Fibroblast of skin of left quadriceps (primary cell): ENCODE results near the gene C9orf50.

Experiments
- DNase-seq, 2 experiments: peaks; one replicate each; pipeline ENCODE4 v3.0.0-alpha.2; 2013; ENCODE audit warnings: low read depth in 2 of 2

C9orf50 gene

DNA sequence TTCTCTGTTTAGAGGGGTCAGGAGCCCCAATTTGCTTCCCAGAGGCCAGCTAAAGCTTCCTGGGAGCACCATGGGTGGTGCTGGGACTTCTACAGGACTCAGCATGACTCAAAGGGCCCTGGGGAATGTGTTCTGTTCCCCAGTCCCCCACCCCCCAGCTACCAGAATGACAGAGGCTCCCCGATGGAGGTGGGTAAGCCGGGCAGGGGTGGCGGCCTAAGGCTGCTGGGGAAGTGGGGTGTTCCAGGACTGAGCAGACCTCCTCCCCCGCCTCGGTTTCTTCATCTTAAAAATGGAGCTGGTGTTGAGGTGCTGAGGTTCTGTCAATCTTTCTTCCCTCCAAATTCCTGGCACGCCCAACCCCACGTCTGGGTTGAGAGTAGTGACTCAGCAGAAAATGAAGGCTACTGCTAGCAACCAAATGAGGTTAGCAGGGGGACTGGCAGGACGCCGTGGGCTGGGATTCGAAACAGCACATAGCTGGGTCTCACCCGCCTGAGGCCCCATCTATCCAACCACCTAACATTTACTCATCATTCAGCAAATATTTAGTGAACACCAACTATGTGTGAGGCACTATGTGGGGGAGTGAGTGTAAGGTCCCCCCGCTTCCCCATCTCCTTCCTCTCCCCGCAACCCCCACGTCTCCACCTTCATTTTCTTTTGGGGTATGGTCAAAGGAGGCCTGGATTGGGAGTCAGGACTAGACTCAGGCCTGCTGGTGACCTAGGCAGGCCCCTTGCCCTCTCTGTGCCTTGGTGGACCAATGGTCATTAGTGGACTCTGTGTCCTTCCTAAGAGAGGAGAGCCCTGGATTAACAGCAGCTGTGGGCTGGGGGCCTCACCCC lies 50.2 kb downstream of the C9orf50 start:
- DNase-seq: peak; percentile 92

DNA sequence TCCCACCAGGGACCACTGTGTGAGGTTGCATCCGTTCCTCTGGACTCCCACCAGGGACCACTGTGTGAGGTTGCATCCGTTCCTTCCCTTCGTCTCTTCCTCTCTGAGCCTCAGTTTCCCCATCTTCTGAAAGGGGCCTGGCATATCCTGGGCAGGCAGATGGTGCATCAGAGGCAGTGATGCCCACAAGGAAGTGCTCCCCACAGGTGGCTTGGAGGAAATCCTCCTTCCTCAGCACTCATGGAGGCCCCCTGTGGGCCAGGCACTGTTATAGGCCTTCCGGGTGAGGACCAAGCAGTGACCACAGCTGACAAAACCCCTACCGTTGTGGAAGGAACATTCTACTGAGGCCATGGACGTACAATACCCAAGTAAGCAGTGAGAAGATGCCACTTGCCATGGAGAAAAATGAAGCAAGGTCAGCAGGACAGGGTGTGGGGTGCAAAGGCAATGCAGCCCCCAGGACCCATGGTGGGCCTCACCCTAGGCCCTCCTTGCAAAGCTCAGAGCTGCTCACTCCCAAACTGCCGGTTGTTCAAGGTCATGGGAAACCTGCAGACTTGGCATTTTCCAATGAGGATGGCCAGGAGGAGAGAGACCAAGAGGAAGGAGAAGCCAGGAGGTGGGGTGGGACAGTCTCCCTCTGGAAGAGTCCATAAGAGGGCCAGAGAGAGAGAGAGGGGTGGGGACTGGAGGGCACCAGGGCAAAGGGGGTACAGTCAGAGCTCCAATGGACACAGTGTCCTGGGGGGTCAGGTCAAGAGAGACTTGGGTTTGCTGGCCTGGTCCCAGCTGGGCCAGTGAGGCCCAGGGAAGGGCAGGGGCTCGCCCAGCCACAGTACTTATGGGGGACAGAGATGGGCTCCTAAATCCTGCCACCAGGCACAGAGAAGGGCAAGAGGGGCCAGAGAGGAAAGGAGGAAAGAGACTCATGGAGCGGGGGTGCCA lies 51.1 kb downstream of the C9orf50 start:
- no peak for DNase-seq

DNA sequence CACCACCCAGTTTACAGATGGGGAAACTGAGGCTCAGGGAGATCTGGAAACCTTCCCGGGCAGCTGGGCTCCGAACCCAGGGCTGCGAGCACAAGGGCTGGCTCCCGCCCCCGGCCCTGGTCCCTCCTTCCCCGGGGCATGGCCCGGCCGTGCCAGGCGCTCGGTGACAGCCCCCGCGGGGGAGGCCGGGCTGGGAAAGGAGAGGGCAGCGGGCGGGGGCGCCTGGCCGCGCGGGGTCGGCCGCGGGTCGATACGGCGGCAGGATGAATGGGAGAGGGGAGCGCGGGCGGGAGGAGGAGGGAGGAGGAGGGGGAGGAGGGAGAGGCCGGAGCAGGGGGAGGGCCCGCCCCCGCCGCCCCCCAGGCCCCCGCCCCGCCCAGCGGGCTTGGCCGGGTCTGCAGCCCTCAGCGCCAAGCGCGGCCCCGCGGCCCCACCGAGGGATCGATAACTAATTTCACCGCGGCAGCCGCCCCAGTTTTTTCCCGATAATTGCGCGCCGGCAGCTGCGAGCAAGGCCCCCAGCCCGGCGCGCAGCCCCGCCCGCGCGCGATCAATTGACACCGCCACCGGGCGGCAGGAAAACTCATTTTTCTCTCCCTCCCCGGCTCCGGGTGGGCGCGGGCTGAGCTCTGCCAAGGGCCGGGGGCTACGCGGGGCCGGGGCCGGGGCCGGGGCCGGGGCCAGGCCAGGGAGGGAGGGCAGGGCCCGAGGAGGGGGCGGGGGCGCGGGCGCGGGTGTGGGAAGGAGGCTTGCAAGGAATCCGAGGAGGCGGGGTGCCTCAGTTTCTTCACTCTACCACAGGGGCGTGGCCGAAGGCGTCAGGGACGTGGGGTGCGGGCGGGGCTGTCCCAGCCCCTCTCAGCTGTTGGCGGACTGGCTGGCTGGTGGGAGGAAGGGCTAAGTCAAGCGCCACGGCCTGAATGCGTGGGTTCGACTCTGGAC lies 52.1 kb downstream of the C9orf50 start:
- DNase-seq: no peak

DNA sequence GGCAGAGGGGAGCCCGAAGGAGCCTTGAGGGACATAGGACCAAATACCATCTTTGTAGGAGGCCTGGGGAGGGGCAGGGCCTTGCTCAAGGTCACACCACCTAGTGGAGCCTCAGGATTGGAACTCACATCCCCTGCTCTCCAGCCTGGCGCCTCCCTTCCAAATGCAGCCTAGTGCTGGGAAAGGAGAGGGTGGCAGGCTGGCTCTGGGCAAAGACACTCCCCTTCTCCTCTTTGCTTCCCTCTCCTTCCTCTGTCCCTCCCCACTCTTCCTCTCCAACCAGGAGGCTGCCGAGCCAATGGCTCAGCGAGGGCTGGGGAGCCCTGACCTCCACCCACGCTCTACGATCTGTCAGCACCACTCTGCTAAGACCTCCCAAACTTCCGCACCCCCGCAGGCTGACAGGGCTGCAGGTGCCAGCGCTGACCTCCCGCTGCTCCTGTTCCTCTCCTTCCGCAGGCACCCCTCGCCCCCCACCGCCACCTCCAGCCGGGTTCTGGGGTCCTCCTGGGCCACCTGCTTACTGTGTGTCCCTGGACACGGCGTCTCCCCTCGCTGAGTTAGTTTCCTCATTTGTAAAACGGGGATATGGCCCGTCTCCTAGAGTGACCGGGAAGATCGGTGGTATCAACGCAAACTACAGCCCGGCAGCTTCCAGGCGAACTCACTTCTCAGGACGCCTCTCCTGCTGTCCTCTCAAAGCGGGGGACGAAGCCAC lies 52.9 kb downstream of the C9orf50 start:
- no peak for DNase-seq

DNA sequence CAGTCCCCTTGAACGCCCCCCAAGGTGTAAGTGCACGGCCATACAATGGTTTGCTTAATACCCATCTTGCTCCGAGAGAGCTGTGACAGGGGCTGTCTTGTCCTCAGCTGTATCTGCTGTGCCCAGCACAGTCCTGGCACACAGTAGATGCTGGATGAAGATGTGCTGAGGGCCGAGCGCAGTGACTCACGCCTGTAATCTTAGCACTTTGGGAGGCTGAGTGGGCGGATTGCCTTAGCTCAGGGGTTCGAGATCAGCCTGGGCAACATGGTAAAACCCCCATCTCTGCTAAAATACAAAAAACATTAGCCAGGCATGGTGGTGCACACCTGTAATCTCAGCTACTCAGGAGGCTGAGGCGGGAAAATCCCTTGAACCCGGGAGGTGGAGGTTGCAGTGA lies 53.6 kb downstream of the C9orf50 start:
- DNase-seq: no peak

DNA sequence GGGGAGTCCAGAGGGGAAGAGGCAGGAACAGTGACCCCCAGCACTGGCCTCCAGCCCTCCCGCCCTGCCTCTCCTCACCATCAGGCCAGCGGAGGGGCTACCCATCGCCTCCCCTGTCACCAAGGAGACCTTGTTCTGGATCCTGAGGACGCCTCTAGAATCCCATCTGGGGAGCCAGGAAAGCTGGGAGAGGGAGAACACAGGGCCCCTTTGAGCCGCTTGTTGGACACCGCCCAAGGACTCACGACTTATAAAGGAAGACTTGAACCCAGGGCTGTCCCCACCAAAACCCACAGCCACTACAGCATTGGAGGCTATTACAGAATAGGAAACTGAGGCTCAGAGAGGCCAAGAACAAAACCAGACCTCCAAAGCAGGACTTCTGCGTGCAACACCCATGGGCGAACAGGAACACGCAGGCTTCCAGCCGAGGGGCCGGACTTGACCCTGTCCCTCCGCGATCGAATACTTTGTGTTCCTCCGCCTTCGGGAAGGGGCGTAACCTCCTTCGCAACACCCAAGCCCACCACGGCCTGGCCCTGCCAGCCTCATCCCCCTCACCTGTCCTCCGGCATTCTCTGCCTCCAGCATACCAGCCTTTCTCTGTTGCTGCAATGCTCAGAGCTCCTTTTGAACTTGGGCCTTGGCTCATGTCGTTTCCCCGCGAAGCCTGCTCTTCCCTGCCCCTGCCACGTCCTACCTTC lies 54.2 kb downstream of the C9orf50 start:
- no peak for DNase-seq

DNA sequence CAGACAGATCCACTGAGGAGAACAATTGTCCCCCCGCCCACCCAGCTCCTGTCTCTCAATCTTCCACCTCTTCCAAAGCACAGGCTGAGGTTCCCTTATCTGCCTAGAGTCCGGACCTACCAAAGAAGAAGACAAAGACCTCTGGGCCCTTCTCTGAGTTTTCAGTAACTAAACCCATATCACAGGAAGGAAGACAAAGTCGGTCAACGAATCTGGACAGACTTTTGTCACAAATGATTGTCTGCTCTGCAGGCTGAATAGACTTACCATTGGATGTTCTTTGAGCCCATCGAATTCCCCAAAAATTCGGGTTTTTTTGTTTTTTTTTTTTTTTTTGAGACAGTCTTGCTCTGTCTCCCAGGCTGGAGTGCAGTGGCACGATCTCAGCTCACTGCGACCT lies 58.0 kb downstream of the C9orf50 start:
- DNase-seq: no peak

DNA sequence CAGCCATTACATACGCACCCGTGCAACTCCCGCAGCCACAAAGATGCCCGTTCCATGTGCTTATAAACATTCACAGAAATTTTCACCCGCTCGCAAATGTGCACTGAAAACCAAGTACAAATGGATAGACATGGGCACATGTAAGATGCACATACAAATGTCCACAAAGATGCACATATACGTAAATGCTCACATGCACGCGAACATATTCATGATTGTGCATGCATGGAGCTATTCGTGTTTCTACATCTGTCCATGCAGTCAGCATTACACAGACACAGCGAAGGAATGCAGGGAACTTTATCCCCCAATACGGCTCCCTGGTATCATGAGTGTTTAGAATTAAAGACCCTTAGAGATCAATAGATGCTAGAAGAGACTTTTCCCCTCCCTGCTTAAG lies 58.4 kb downstream of the C9orf50 start:
- no peak for DNase-seq
